Measurements from ENCODE around the gene SCN1B. TPM values are rescaled to one million over a fixed set of nuclear protein-coding genes. Genes with fewer than 3 reads are reported as not detected.

SCN1B gene
- total and polyA plus RNA-seq, 3 donors from 2014 or later, result 3.5 to 7.5 (median 6.6) TPM

DNA sequence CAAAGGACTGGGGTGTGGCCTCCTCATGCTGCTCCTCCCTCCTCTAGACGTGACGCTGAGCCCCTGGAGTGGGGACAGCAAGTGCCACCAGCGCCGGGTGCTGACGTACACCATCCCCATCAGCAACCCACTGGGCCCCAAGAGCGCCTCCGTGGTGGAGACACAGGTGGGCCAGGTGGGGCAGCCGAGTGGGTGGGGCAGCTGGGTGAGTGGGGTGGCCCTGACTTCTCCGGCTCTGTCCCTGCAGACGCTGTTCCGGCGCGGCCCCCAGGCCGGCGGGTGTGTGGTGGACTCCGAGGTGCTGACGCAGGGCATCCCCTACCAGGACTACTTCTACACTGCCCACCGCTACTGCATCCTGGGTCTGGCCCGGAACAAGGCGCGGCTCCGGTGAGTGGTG lies 11.1 kb upstream of the SCN1B start:
- H3K27me3 ChIP-seq, result no peaks in the 10 kb centered on the region
- TF ChIP-seq, protein P1, sequence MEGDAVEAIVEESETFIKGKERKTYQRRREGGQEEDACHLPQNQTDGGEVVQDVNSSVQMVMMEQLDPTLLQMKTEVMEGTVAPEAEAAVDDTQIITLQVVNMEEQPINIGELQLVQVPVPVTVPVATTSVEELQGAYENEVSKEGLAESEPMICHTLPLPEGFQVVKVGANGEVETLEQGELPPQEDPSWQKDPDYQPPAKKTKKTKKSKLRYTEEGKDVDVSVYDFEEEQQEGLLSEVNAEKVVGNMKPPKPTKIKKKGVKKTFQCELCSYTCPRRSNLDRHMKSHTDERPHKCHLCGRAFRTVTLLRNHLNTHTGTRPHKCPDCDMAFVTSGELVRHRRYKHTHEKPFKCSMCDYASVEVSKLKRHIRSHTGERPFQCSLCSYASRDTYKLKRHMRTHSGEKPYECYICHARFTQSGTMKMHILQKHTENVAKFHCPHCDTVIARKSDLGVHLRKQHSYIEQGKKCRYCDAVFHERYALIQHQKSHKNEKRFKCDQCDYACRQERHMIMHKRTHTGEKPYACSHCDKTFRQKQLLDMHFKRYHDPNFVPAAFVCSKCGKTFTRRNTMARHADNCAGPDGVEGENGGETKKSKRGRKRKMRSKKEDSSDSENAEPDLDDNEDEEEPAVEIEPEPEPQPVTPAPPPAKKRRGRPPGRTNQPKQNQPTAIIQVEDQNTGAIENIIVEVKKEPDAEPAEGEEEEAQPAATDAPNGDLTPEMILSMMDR (IDR thresholded peaks at IDR 0.05), result no peak
- no peak for TF ChIP-seq POLR2A (IDR thresholded peaks at IDR 0.05)
- intact Hi-C loops (cut with DNase I; ENCODE audit: low total_unique reads), result no loop called here
- DNase-seq, result no peak
- H3K9me3 ChIP-seq, result no peaks in the 10 kb centered on the region
- H3K27ac ChIP-seq, result no peak overlapping the region
- WGBS, 2 donors, result 90 to 91% methylated on average over 6 to 22 of the region's 22 CpGs
- H3K4me3 ChIP-seq, result no peak overlapping the region
- H3K4me1 ChIP-seq, result peaks cover 3% of the 10 kb centered on the region
- no peaks in the 10 kb centered on the region for H3K36me3 ChIP-seq (ENCODE audit: low read depth, missing control alignments)

GRCh38 chr19:35021016-35021415 lies 9.3 kb upstream of the SCN1B start:
- DNase-seq, result no peak
- intact Hi-C loops (cut with DNase I; ENCODE audit: low total_unique reads), result no loop called here

DNA sequence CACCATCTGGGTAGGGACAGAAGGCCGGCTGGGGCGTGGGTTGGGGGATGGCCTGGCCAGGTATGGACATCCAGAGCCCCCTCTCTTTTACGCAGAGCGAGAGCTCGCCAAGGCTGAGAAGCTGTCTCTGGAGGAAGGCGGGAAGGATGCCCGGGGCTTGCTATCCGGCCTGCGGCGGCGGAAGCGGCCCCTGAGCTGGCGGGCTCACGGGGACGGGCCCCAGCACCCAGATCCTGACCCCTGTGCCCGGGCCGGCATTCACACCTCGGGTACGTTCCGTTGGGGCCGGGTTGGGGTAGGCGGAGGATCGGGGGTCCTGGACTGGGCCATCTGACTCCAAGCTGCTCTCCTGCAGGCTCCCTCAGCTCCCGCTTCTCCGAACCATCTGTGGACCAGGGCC lies 8.7 kb upstream of the SCN1B start:
- TF ChIP-seq POLR2A (IDR thresholded peaks at IDR 0.05), result no peak
- TF ChIP-seq, protein P1 (IDR thresholded peaks at IDR 0.05), result no peak
- WGBS, 2 donors, result 95 to 100% methylated on average over 1 to 25 of the region's 25 CpGs
- H3K27me3 ChIP-seq, result no peaks in the 10 kb centered on the region
- H3K9me3 ChIP-seq, result no peaks in the 10 kb centered on the region
- no peak overlapping the region for H3K27ac ChIP-seq
- H3K4me3 ChIP-seq, result no peak overlapping the region
- H3K4me1 ChIP-seq, result peaks cover 3% of the 10 kb centered on the region
- no peaks in the 10 kb centered on the region for H3K36me3 ChIP-seq (ENCODE audit: low read depth, missing control alignments)
- intact Hi-C loops (cut with DNase I; ENCODE audit: low total_unique reads), result no loop called here
- DNase-seq, result no peak

More at GRCh38 chr19:35021016-35021415, 9.3 kb upstream of the SCN1B start:
- Histone ChIP-seq H3K4me3 (no peak overlapping the region), H3K27ac (no peak overlapping the region), H3K36me3 (ENCODE audit: low read depth, missing control alignments) (no peaks in the 10 kb centered on the region), H3K4me1 (peaks cover 3% of the 10 kb centered on the region), H3K9me3 (no peaks in the 10 kb centered on the region), H3K27me3 (no peaks in the 10 kb centered on the region)
- TF ChIP-seq, protein P1 (IDR thresholded peaks at IDR 0.05), result no peak
- TF ChIP-seq POLR2A (IDR thresholded peaks at IDR 0.05), result no peak
- 80 to 84% methylated on average over 10 of the region's 10 CpGs for WGBS, 2 donors

DNA sequence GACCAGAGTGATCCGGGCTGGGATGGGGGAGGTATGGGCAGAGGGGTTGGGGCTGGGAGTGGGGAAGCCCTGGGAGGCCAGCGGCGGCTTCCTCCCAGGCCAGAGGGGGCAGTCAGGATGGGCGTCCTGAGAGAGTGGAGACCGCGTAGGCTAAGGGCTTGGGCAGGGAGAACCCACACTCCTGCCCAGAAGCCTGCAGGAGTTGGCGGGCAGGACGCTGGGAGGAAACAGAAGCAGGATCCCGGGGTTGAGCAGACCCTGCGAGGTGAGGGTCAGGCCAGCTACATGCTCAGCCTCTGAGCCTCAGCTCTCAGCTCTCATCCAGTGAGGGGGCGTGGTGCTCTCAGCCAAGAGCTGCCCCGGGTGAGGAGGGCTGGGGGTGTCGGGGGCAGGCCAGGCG lies 7.8 kb upstream of the SCN1B start:
- Histone ChIP-seq H3K27me3 (no peaks in the 10 kb centered on the region), H3K4me3 (no peak overlapping the region), H3K9me3 (no peaks in the 10 kb centered on the region), H3K36me3 (ENCODE audit: low read depth, missing control alignments) (no peaks in the 10 kb centered on the region), H3K27ac (no peak overlapping the region), H3K4me1 (peaks cover 3% of the 10 kb centered on the region)
- 54 to 96% methylated on average over 5 to 14 of the region's 14 CpGs for WGBS, 2 donors
- intact Hi-C loops (cut with DNase I; ENCODE audit: low total_unique reads), result no loop called here
- no peak for TF ChIP-seq POLR2A (IDR thresholded peaks at IDR 0.05)
- TF ChIP-seq, protein P1 (IDR thresholded peaks at IDR 0.05), result no peak
- no peak for DNase-seq

GRCh38 chr19:35023428-35023827 lies 6.8 kb upstream of the SCN1B start:
- Histone ChIP-seq H3K9me3 (no peaks in the 10 kb centered on the region), H3K27ac (no peak overlapping the region), H3K4me1 (peaks cover 3% of the 10 kb centered on the region), H3K27me3 (no peaks in the 10 kb centered on the region), H3K4me3 (no peak overlapping the region), H3K36me3 (ENCODE audit: low read depth, missing control alignments) (no peaks in the 10 kb centered on the region)
- WGBS, 2 donors, result 77 to 83% methylated on average over 4 to 19 of the region's 19 CpGs
- no peak for DNase-seq
- intact Hi-C loops (cut with DNase I; ENCODE audit: low total_unique reads), result no loop called here
- no peak for TF ChIP-seq POLR2A (IDR thresholded peaks at IDR 0.05)
